ENCODE results near the gene XK. TPM values are rescaled to one million over a fixed set of nuclear protein-coding genes. Genes with fewer than 3 reads are reported as not detected.

Gene XK
- total and polyA plus RNA-seq, 2 donors = 0.50 to 0.66 TPM

- Histone ChIP-seq H3K27me3 (ENCODE audit: control insufficient read depth in 2 of 2, insufficient read depth in 1 of 2, low read length in 1 of 2) (no peaks in the 10 kb centered on the region), H3K9me3 (ENCODE audit: control insufficient read depth in 2 of 2, insufficient read depth in 1 of 2, low read length in 1 of 2) (no peaks in the 10 kb centered on the region), H3K27ac (ENCODE audit: low read depth in 1 of 2, low read length in 1 of 2) (no peak overlapping the region), H3K36me3 (ENCODE audit: control insufficient read depth in 2 of 2, insufficient read depth in 2 of 2, low read length in 1 of 2) (no peaks in the 10 kb centered on the region), H3K4me1 (ENCODE audit: control insufficient read depth in 2 of 2, insufficient read depth in 2 of 2, low read length in 2 of 2) (no peaks in the 10 kb centered on the region), H3K4me3 (ENCODE audit: low read length in 2 of 2) (no peak overlapping the region)
- 96% methylated on average over 3 of the region's 3 CpGs for WGBS
- DNase-seq (ENCODE audit: low read depth in 6 of 9, low spot score in 9 of 9) = no peak
These were observed 7.3 kb downstream of the XK start for GRCh38 chrX:37692918-37693317.

GRCh38 chrX:37697169-37697760, 11.7 kb downstream of the XK start:
- no peak overlapping the region for H3K4me3 ChIP-seq (ENCODE audit: low read length in 2 of 2)
- WGBS = 95% methylated on average over 1 of the region's 1 CpG
- no peaks in the 10 kb centered on the region for H3K27me3 ChIP-seq (ENCODE audit: control insufficient read depth in 2 of 2, insufficient read depth in 1 of 2, low read length in 1 of 2)
- no peaks in the 10 kb centered on the region for H3K9me3 ChIP-seq (ENCODE audit: control insufficient read depth in 2 of 2, insufficient read depth in 1 of 2, low read length in 1 of 2)
- no peaks in the 10 kb centered on the region for H3K36me3 ChIP-seq (ENCODE audit: control insufficient read depth in 2 of 2, insufficient read depth in 2 of 2, low read length in 1 of 2)
- no peaks in the 10 kb centered on the region for H3K4me1 ChIP-seq (ENCODE audit: control insufficient read depth in 2 of 2, insufficient read depth in 2 of 2, low read length in 2 of 2)
- no peak overlapping the region for H3K27ac ChIP-seq (ENCODE audit: low read depth in 1 of 2, low read length in 1 of 2)
- no peak for DNase-seq (ENCODE audit: low read depth in 6 of 9, low spot score in 9 of 9)

GRCh38 chrX:37701588-37701987, 16.0 kb downstream of the XK start:
- Histone ChIP-seq H3K4me1 (ENCODE audit: control insufficient read depth in 2 of 2, insufficient read depth in 2 of 2, low read length in 2 of 2) (no peaks in the 10 kb centered on the region), H3K27me3 (ENCODE audit: control insufficient read depth in 2 of 2, insufficient read depth in 1 of 2, low read length in 1 of 2) (no peaks in the 10 kb centered on the region), H3K36me3 (ENCODE audit: control insufficient read depth in 2 of 2, insufficient read depth in 2 of 2, low read length in 1 of 2) (no peaks in the 10 kb centered on the region), H3K27ac (ENCODE audit: low read depth in 1 of 2, low read length in 1 of 2) (no peak overlapping the region), H3K4me3 (ENCODE audit: low read length in 2 of 2) (no peak overlapping the region), H3K9me3 (ENCODE audit: control insufficient read depth in 2 of 2, insufficient read depth in 1 of 2, low read length in 1 of 2) (no peaks in the 10 kb centered on the region)
- DNase-seq (ENCODE audit: low read depth in 6 of 9, low spot score in 9 of 9) = no peak
- 93% methylated on average over 4 of the region's 4 CpGs for WGBS

GRCh38 chrX:37711991-37712390, 26.4 kb downstream of the XK start:
- no peaks in the 10 kb centered on the region for H3K4me1 ChIP-seq (ENCODE audit: control insufficient read depth in 2 of 2, insufficient read depth in 2 of 2, low read length in 2 of 2)
- no peaks in the 10 kb centered on the region for H3K36me3 ChIP-seq (ENCODE audit: control insufficient read depth in 2 of 2, insufficient read depth in 2 of 2, low read length in 1 of 2)
- 96% methylated on average over 3 of the region's 3 CpGs for WGBS
- no peak overlapping the region for H3K4me3 ChIP-seq (ENCODE audit: low read length in 2 of 2)
- DNase-seq (ENCODE audit: low read depth in 6 of 9, low spot score in 9 of 9) = no peak
- H3K9me3 ChIP-seq (ENCODE audit: control insufficient read depth in 2 of 2, insufficient read depth in 1 of 2, low read length in 1 of 2) = no peaks in the 10 kb centered on the region
- no peak overlapping the region for H3K27ac ChIP-seq (ENCODE audit: low read depth in 1 of 2, low read length in 1 of 2)
- H3K27me3 ChIP-seq (ENCODE audit: control insufficient read depth in 2 of 2, insufficient read depth in 1 of 2, low read length in 1 of 2) = no peaks in the 10 kb centered on the region

GRCh38 chrX:37712458-37712857, 26.9 kb downstream of the XK start:
- H3K4me1 ChIP-seq (ENCODE audit: control insufficient read depth in 2 of 2, insufficient read depth in 2 of 2, low read length in 2 of 2) = no peaks in the 10 kb centered on the region
- DNase-seq (ENCODE audit: low read depth in 6 of 9, low spot score in 9 of 9) = no peak
- no peak overlapping the region for H3K27ac ChIP-seq (ENCODE audit: low read depth in 1 of 2, low read length in 1 of 2)
- WGBS = 85% methylated on average over 3 of the region's 3 CpGs
- H3K36me3 ChIP-seq (ENCODE audit: control insufficient read depth in 2 of 2, insufficient read depth in 2 of 2, low read length in 1 of 2) = no peaks in the 10 kb centered on the region
- H3K9me3 ChIP-seq (ENCODE audit: control insufficient read depth in 2 of 2, insufficient read depth in 1 of 2, low read length in 1 of 2) = no peaks in the 10 kb centered on the region
- no peaks in the 10 kb centered on the region for H3K27me3 ChIP-seq (ENCODE audit: control insufficient read depth in 2 of 2, insufficient read depth in 1 of 2, low read length in 1 of 2)
- H3K4me3 ChIP-seq (ENCODE audit: low read length in 2 of 2) = no peak overlapping the region

GRCh38 chrX:37714479-37714878, 28.9 kb downstream of the XK start:
- no peaks in the 10 kb centered on the region for H3K36me3 ChIP-seq (ENCODE audit: control insufficient read depth in 2 of 2, insufficient read depth in 2 of 2, low read length in 1 of 2)
- DNase-seq (ENCODE audit: low read depth in 6 of 9, low spot score in 9 of 9) = no peak
- 96% methylated on average over 2 of the region's 2 CpGs for WGBS
- H3K4me3 ChIP-seq (ENCODE audit: low read length in 2 of 2) = no peak overlapping the region
- H3K9me3 ChIP-seq (ENCODE audit: control insufficient read depth in 2 of 2, insufficient read depth in 1 of 2, low read length in 1 of 2) = no peaks in the 10 kb centered on the region
- H3K4me1 ChIP-seq (ENCODE audit: control insufficient read depth in 2 of 2, insufficient read depth in 2 of 2, low read length in 2 of 2) = no peaks in the 10 kb centered on the region
- no peak overlapping the region for H3K27ac ChIP-seq (ENCODE audit: low read depth in 1 of 2, low read length in 1 of 2)
- H3K27me3 ChIP-seq (ENCODE audit: control insufficient read depth in 2 of 2, insufficient read depth in 1 of 2, low read length in 1 of 2) = no peaks in the 10 kb centered on the region

GRCh38 chrX:37716602-37717001, 31.0 kb downstream of the XK start:
- no peak for DNase-seq (ENCODE audit: low read depth in 6 of 9, low spot score in 9 of 9)
- Histone ChIP-seq H3K36me3 (ENCODE audit: control insufficient read depth in 2 of 2, insufficient read depth in 2 of 2, low read length in 1 of 2) (no peaks in the 10 kb centered on the region), H3K4me1 (ENCODE audit: control insufficient read depth in 2 of 2, insufficient read depth in 2 of 2, low read length in 2 of 2) (no peaks in the 10 kb centered on the region)

GRCh38 chrX:37717708-37718107, 32.1 kb downstream of the XK start:
- H3K27me3 ChIP-seq (ENCODE audit: control insufficient read depth in 2 of 2, insufficient read depth in 1 of 2, low read length in 1 of 2) = no peaks in the 10 kb centered on the region
- no peak for DNase-seq (ENCODE audit: low read depth in 6 of 9, low spot score in 9 of 9)
- H3K4me3 ChIP-seq (ENCODE audit: low read length in 2 of 2) = no peak overlapping the region
- H3K36me3 ChIP-seq (ENCODE audit: control insufficient read depth in 2 of 2, insufficient read depth in 2 of 2, low read length in 1 of 2) = no peaks in the 10 kb centered on the region
- no peak overlapping the region for H3K27ac ChIP-seq (ENCODE audit: low read depth in 1 of 2, low read length in 1 of 2)
- WGBS = 100% methylated on average over 1 of the region's 1 CpG
- H3K4me1 ChIP-seq (ENCODE audit: control insufficient read depth in 2 of 2, insufficient read depth in 2 of 2, low read length in 2 of 2) = no peaks in the 10 kb centered on the region
- H3K9me3 ChIP-seq (ENCODE audit: control insufficient read depth in 2 of 2, insufficient read depth in 1 of 2, low read length in 1 of 2) = no peaks in the 10 kb centered on the region

More at GRCh38 chrX:37716602-37717001, 31.0 kb downstream of the XK start:
- Histone ChIP-seq H3K27ac (ENCODE audit: low read depth in 1 of 2, low read length in 1 of 2) (no peak overlapping the region), H3K27me3 (ENCODE audit: control insufficient read depth in 2 of 2, insufficient read depth in 1 of 2, low read length in 1 of 2) (no peaks in the 10 kb centered on the region), H3K9me3 (ENCODE audit: control insufficient read depth in 2 of 2, insufficient read depth in 1 of 2, low read length in 1 of 2) (no peaks in the 10 kb centered on the region), H3K4me3 (ENCODE audit: low read length in 2 of 2) (no peak overlapping the region)

GRCh38 chrX:37722595-37722994, 37.0 kb downstream of the XK start:
- H3K36me3 ChIP-seq (ENCODE audit: control insufficient read depth in 2 of 2, insufficient read depth in 2 of 2, low read length in 1 of 2) = no peaks in the 10 kb centered on the region
- no peaks in the 10 kb centered on the region for H3K4me1 ChIP-seq (ENCODE audit: control insufficient read depth in 2 of 2, insufficient read depth in 2 of 2, low read length in 2 of 2)
- no peak for DNase-seq (ENCODE audit: low read depth in 6 of 9, low spot score in 9 of 9)
- 96% methylated on average over 1 of the region's 1 CpG for WGBS
- H3K4me3 ChIP-seq (ENCODE audit: low read length in 2 of 2) = no peak overlapping the region
- H3K27me3 ChIP-seq (ENCODE audit: control insufficient read depth in 2 of 2, insufficient read depth in 1 of 2, low read length in 1 of 2) = no peaks in the 10 kb centered on the region
- no peaks in the 10 kb centered on the region for H3K9me3 ChIP-seq (ENCODE audit: control insufficient read depth in 2 of 2, insufficient read depth in 1 of 2, low read length in 1 of 2)
- no peak overlapping the region for H3K27ac ChIP-seq (ENCODE audit: low read depth in 1 of 2, low read length in 1 of 2)

- DNase-seq (ENCODE audit: low read depth in 6 of 9, low spot score in 9 of 9) = no peak
- Histone ChIP-seq H3K9me3 (ENCODE audit: control insufficient read depth in 2 of 2, insufficient read depth in 1 of 2, low read length in 1 of 2) (no peaks in the 10 kb centered on the region), H3K27ac (ENCODE audit: low read depth in 1 of 2, low read length in 1 of 2) (no peak overlapping the region), H3K36me3 (ENCODE audit: control insufficient read depth in 2 of 2, insufficient read depth in 2 of 2, low read length in 1 of 2) (no peaks in the 10 kb centered on the region), H3K27me3 (ENCODE audit: control insufficient read depth in 2 of 2, insufficient read depth in 1 of 2, low read length in 1 of 2) (no peaks in the 10 kb centered on the region), H3K4me3 (ENCODE audit: low read length in 2 of 2) (no peak overlapping the region), H3K4me1 (ENCODE audit: control insufficient read depth in 2 of 2, insufficient read depth in 2 of 2, low read length in 2 of 2) (no peaks in the 10 kb centered on the region)
- 98% methylated on average over 3 of the region's 3 CpGs for WGBS
These were observed 40.8 kb downstream of the XK start for GRCh38 chrX:37726346-37726745.

Measured in thymus (tissue), 11 donors.